Measurements from ENCODE around the gene RND2. TPM values are rescaled to one million over a fixed set of nuclear protein-coding genes. Genes with fewer than 3 reads are reported as not detected.

The RND2 gene
- total and polyA plus RNA-seq, 2 of the 13 experiments (the other 11 are each of a cell fraction or from before 2014, with no cell fraction given) = 0.05 to 0.11 TPM

DNA sequence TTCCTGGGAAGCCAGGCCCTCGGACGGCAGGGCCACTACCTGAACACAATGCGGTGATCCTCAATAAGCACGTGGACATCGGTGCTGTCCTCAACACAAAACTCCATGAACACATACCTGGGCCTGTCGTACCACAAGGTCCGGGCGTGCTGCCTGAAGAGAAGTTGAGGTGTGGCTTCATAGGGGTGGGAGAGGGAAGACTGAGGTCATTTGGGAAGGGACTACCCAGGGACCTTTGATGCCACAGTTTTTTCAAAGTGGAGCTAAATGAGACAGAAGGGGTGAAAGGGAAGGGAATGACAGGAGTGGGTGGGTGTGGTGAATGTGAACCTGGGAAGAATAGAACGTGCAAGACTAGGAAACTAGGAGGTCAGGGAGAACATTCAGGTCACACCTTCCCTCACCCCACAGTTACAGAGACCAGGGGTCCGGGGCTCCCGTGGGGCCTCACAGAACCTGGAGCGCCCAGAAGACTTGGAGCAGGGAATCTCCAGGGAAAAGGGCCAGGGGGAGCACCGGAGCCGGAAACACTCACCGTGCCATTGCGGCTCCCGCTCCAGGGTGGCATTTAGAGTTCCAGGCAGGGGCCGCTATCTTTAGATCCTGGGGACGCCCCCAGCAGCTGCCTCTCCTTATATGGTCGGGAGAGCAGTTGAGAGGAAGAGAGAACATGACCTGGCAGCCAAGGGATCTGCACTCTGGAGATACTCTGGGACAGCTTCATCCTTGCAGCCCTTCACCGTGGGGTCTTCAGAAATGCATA, 45.3 kb upstream of the RND2 start, which contains the start of gene PTGES3L (continued):
- TF ChIP-seq, protein P1, sequence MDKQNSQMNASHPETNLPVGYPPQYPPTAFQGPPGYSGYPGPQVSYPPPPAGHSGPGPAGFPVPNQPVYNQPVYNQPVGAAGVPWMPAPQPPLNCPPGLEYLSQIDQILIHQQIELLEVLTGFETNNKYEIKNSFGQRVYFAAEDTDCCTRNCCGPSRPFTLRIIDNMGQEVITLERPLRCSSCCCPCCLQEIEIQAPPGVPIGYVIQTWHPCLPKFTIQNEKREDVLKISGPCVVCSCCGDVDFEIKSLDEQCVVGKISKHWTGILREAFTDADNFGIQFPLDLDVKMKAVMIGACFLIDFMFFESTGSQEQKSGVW (CRISPR knock-in tag; IDR thresholded peaks at IDR 0.05; ENCODE audit: borderline replicate concordance) = no peak
- no peak for TF ChIP-seq RCOR2 (CRISPR knock-in tag; IDR thresholded peaks at IDR 0.05)
- TF ChIP-seq, protein P2, sequence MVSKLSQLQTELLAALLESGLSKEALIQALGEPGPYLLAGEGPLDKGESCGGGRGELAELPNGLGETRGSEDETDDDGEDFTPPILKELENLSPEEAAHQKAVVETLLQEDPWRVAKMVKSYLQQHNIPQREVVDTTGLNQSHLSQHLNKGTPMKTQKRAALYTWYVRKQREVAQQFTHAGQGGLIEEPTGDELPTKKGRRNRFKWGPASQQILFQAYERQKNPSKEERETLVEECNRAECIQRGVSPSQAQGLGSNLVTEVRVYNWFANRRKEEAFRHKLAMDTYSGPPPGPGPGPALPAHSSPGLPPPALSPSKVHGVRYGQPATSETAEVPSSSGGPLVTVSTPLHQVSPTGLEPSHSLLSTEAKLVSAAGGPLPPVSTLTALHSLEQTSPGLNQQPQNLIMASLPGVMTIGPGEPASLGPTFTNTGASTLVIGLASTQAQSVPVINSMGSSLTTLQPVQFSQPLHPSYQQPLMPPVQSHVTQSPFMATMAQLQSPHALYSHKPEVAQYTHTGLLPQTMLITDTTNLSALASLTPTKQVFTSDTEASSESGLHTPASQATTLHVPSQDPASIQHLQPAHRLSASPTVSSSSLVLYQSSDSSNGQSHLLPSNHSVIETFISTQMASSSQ (IDR thresholded peaks at IDR 0.05; ENCODE audit: low read depth) = no peak
- TF ChIP-seq, protein P2 (CRISPR knock-in tag; IDR thresholded peaks at IDR 0.05; ENCODE audit: borderline replicate concordance) = peak; percentile 36; the same call in 1 of the 2 replicates
- no peak for TF ChIP-seq HNRNPH1 (optimal IDR thresholded peaks at IDR 0.05; ENCODE audit: low read depth, low read length)
- TF ChIP-seq NRL (CRISPR knock-in tag; IDR thresholded peaks at IDR 0.05; ENCODE audit: borderline replicate concordance) = peak; percentile 62
- TF ChIP-seq ZNF550 (CRISPR knock-in tag; IDR thresholded peaks at IDR 0.05; ENCODE audit: borderline replicate concordance) = no peak
- TF ChIP-seq ZNF766 (CRISPR knock-in tag; IDR thresholded peaks at IDR 0.05; ENCODE audit: borderline replicate concordance) = peak; percentile 72; the same call in 1 of the 2 replicates
- TF ChIP-seq ZNF382 (CRISPR knock-in tag; IDR thresholded peaks at IDR 0.05; ENCODE audit: borderline replicate concordance) = no peak
- TF ChIP-seq, protein P3, sequence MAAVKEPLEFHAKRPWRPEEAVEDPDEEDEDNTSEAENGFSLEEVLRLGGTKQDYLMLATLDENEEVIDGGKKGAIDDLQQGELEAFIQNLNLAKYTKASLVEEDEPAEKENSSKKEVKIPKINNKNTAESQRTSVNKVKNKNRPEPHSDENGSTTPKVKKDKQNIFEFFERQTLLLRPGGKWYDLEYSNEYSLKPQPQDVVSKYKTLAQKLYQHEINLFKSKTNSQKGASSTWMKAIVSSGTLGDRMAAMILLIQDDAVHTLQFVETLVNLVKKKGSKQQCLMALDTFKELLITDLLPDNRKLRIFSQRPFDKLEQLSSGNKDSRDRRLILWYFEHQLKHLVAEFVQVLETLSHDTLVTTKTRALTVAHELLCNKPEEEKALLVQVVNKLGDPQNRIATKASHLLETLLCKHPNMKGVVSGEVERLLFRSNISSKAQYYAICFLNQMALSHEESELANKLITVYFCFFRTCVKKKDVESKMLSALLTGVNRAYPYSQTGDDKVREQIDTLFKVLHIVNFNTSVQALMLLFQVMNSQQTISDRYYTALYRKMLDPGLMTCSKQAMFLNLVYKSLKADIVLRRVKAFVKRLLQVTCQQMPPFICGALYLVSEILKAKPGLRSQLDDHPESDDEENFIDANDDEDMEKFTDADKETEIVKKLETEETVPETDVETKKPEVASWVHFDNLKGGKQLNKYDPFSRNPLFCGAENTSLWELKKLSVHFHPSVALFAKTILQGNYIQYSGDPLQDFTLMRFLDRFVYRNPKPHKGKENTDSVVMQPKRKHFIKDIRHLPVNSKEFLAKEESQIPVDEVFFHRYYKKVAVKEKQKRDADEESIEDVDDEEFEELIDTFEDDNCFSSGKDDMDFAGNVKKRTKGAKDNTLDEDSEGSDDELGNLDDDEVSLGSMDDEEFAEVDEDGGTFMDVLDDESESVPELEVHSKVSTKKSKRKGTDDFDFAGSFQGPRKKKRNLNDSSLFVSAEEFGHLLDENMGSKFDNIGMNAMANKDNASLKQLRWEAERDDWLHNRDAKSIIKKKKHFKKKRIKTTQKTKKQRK (IDR thresholded peaks at IDR 0.05; ENCODE audit: low read length) = no peak
- no peak for TF ChIP-seq PAWR (CRISPR knock-in tag; IDR thresholded peaks at IDR 0.05; ENCODE audit: borderline replicate concordance)
- no peak for TF ChIP-seq NFATC3 (CRISPR knock-in tag; IDR thresholded peaks at IDR 0.05)
- no peak for TF ChIP-seq ISX (CRISPR knock-in tag; conservative IDR thresholded peaks at IDR 0.05)
- TF ChIP-seq GFI1 (CRISPR knock-in tag; IDR thresholded peaks at IDR 0.05; ENCODE audit: borderline replicate concordance) = no peak
- TF ChIP-seq, protein P4, sequence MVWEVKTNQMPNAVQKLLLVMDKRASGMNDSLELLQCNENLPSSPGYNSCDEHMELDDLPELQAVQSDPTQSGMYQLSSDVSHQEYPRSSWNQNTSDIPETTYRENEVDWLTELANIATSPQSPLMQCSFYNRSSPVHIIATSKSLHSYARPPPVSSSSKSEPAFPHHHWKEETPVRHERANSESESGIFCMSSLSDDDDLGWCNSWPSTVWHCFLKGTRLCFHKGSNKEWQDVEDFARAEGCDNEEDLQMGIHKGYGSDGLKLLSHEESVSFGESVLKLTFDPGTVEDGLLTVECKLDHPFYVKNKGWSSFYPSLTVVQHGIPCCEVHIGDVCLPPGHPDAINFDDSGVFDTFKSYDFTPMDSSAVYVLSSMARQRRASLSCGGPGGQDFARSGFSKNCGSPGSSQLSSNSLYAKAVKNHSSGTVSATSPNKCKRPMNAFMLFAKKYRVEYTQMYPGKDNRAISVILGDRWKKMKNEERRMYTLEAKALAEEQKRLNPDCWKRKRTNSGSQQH (CRISPR knock-in tag; IDR thresholded peaks at IDR 0.05; ENCODE audit: low read depth) = no peak; the same call in 1 of the 2 replicates
- TF ChIP-seq ZFY (CRISPR knock-in tag; IDR thresholded peaks at IDR 0.05) = no peak
- TF ChIP-seq, protein P5, sequence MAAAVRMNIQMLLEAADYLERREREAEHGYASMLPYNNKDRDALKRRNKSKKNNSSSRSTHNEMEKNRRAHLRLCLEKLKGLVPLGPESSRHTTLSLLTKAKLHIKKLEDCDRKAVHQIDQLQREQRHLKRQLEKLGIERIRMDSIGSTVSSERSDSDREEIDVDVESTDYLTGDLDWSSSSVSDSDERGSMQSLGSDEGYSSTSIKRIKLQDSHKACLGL (CRISPR knock-in tag; IDR thresholded peaks at IDR 0.05) = peak; percentile 62
- TF ChIP-seq HOXA3 (CRISPR knock-in tag; IDR thresholded peaks at IDR 0.05) = no peak
- TF ChIP-seq ARNT2 (CRISPR knock-in tag; IDR thresholded peaks at IDR 0.05; ENCODE audit: low read depth) = no peak

Measured in HepG2 (cell line).